ENCODE measurements around the gene CYSRT1. TPM values are rescaled to one million over a fixed set of nuclear protein-coding genes. Genes with fewer than 3 reads are reported as not detected.

The CYSRT1 gene
- polyA plus RNA-seq, 3 donors from 2014 or later, result 0.19 TPM; not detected in 2

GRCh38 chr9:137220317-137221094 lies 4.5 kb upstream of the CYSRT1 start:
- DNase-seq, result no peak
- H3K27me3 Mint-ChIP-seq (ENCODE audit: low read depth in 3 of 3), result peaks cover 0 to 7% (median 4%) of the 10 kb centered on the region in 3 donors
- H3K4me1 Mint-ChIP-seq, result peaks cover 0 to 2% of the 10 kb centered on the region in 2 donors
- peak overlapping the region in 1 of 5 donors; percentile 3 for H3K4me3 Mint-ChIP-seq
- H3K9me3 Mint-ChIP-seq, result no peaks in the 10 kb centered on the region
- no peak overlapping the region for H3K27ac Mint-ChIP-seq
- H3K36me3 Mint-ChIP-seq, result no peaks in the 10 kb centered on the region

- H3K4me1 Mint-ChIP-seq, result peaks cover 0 to 2% of the 10 kb centered on the region in 2 donors
- peaks cover 0 to 7% (median 4%) of the 10 kb centered on the region in 3 donors for H3K27me3 Mint-ChIP-seq (ENCODE audit: low read depth in 3 of 3)
- H3K27ac Mint-ChIP-seq, result no peak overlapping the region
- DNase-seq, result no peak
- no peaks in the 10 kb centered on the region for H3K36me3 Mint-ChIP-seq
- H3K4me3 Mint-ChIP-seq, result peak overlapping the region in 1 of 5 donors; percentile 3
- no peaks in the 10 kb centered on the region for H3K9me3 Mint-ChIP-seq
Observed at GRCh38 chr9:137221095-137221505, 3.9 kb upstream of the CYSRT1 start.

GRCh38 chr9:137221506-137222111 lies 3.4 kb upstream of the CYSRT1 start:
- Mint-ChIP-seq H3K27me3 (ENCODE audit: low read depth in 3 of 3) (peaks cover 0 to 7% (median 7%) of the 10 kb centered on the region in 3 donors), H3K9me3 (no peaks in the 10 kb centered on the region), H3K4me1 (peaks cover 0 to 2% of the 10 kb centered on the region in 2 donors), H3K4me3 (no peak overlapping the region), H3K36me3 (no peaks in the 10 kb centered on the region), H3K27ac (no peak overlapping the region)
- DNase-seq, result no peak

- DNase-seq, result peak; percentile 11 to 20 (median 15)
- Mint-ChIP-seq H3K27me3 (ENCODE audit: low read depth in 3 of 3) (peaks cover 0 to 7% (median 7%) of the 10 kb centered on the region in 3 donors), H3K36me3 (no peaks in the 10 kb centered on the region), H3K9me3 (no peaks in the 10 kb centered on the region), H3K27ac (peak within 1 kb of the TSS in 4 of 6 donors; percentile 37 to 85 (median 64)), H3K4me3 (peak within 1 kb of the TSS; percentile 66 to 83 (median 79)), H3K4me1 (peaks cover 0 to 2% of the 10 kb centered on the region in 2 donors)
Observed at GRCh38 chr9:137222190-137223077, 2.5 kb upstream of the CYSRT1 start, which contains the start of gene RNF208. RNF208 (minus strand) TSS chr9:137222240; CDS start chr9:137221212, 1,028 bp downstream.

- Mint-ChIP-seq H3K9me3 (no peaks in the 10 kb centered on the region), H3K4me3 (peak overlapping the region; percentile 66 to 83 (median 79)), H3K27me3 (ENCODE audit: low read depth in 3 of 3) (peaks cover 0 to 10% (median 7%) of the 10 kb centered on the region in 3 donors), H3K4me1 (peaks cover 0 to 2% of the 10 kb centered on the region in 2 donors), H3K36me3 (no peaks in the 10 kb centered on the region), H3K27ac (peak overlapping the region in 5 of 6 donors; percentile 37 to 85 (median 48))
- peak; percentile 98 to 99 (median 99) for DNase-seq
Observed at GRCh38 chr9:137223078-137223970, 1.6 kb upstream of the CYSRT1 start.

- no peak for DNase-seq
- no peaks in the 10 kb centered on the region for H3K9me3 Mint-ChIP-seq
- peaks cover 0 to 2% of the 10 kb centered on the region in 2 donors for H3K4me1 Mint-ChIP-seq
- H3K4me3 Mint-ChIP-seq, result peak overlapping the region in 1 of 5 donors; percentile 55
- H3K27ac Mint-ChIP-seq, result no peak overlapping the region
- H3K27me3 Mint-ChIP-seq (ENCODE audit: low read depth in 3 of 3), result peaks cover 0 to 13% (median 5%) of the 10 kb centered on the region in 3 donors
- H3K36me3 Mint-ChIP-seq, result no peaks in the 10 kb centered on the region
Observed at GRCh38 chr9:137225699-137226331, 841 bp downstream of the CYSRT1 start.

- H3K27me3 Mint-ChIP-seq (ENCODE audit: low read depth in 3 of 3), result peaks cover 0 to 13% (median 5%) of the 10 kb centered on the region in 3 donors
- no peak overlapping the region for H3K4me3 Mint-ChIP-seq
- peaks cover 0 to 2% of the 10 kb centered on the region in 2 donors for H3K4me1 Mint-ChIP-seq
- no peaks in the 10 kb centered on the region for H3K9me3 Mint-ChIP-seq
- H3K36me3 Mint-ChIP-seq, result no peaks in the 10 kb centered on the region
- no peak for DNase-seq
- no peak overlapping the region for H3K27ac Mint-ChIP-seq
Observed at GRCh38 chr9:137226338-137227053, 1.5 kb downstream of the CYSRT1 start.

- Mint-ChIP-seq H3K4me3 (no peak within 1 kb of the TSS), H3K27me3 (ENCODE audit: low read depth in 3 of 3) (peaks cover 0 to 13% (median 7%) of the 10 kb centered on the region in 3 donors), H3K36me3 (no peaks in the 10 kb centered on the region), H3K9me3 (no peaks in the 10 kb centered on the region), H3K27ac (no peak within 1 kb of the TSS), H3K4me1 (peaks cover 0 to 2% of the 10 kb centered on the region in 2 donors)
- DNase-seq, result peak; percentile 66 to 72 (median 71)
Observed at GRCh38 chr9:137227054-137227852, 2.3 kb downstream of the CYSRT1 start, which contains the start of gene RNF224. RNF224 (plus strand) TSS chr9:137227502; CDS start chr9:137228336, 834 bp downstream.

GRCh38 chr9:137227853-137228505 lies 3.0 kb downstream of the CYSRT1 start:
- H3K4me3 Mint-ChIP-seq, result no peak overlapping the region
- no peaks in the 10 kb centered on the region for H3K9me3 Mint-ChIP-seq
- peaks cover 0 to 13% (median 5%) of the 10 kb centered on the region in 3 donors for H3K27me3 Mint-ChIP-seq (ENCODE audit: low read depth in 3 of 3)

GRCh38 chr9:137228506-137228967 lies 3.6 kb downstream of the CYSRT1 start:
- Mint-ChIP-seq H3K4me3 (no peak overlapping the region), H3K36me3 (no peaks in the 10 kb centered on the region), H3K27me3 (ENCODE audit: low read depth in 3 of 3) (peaks cover 0 to 10% (median 2%) of the 10 kb centered on the region in 3 donors), H3K27ac (no peak overlapping the region), H3K9me3 (no peaks in the 10 kb centered on the region), H3K4me1 (no peaks in the 10 kb centered on the region)
- no peak for DNase-seq

More at GRCh38 chr9:137227853-137228505, 3.0 kb downstream of the CYSRT1 start:
- DNase-seq, result no peak
- H3K27ac Mint-ChIP-seq, result no peak overlapping the region
- no peaks in the 10 kb centered on the region for H3K36me3 Mint-ChIP-seq
- H3K4me1 Mint-ChIP-seq, result peaks cover 0 to under 1% of the 10 kb centered on the region in 2 donors

All from immature natural killer cell (primary cell).